Stimulated activated CD4-positive, alpha-beta T cell treated with anti-CD3 and anti-CD28 coated beads, Interleukin-15, amount 100 ng/mL, for 24 hours (primary cell): ENCODE data around the gene SNX17.

ENCODE experiments used
- DNase-seq: peaks from one replicate; pipeline ENCODE4 v3.0.0-alpha.2; 2020

SNX17 gene

GRCh38 chr2:27370816-27371620 lies 602 bp downstream of the SNX17 start:
- DNase-seq: peak; percentile 49

- DNase-seq: no peak
Measured at GRCh38 chr2:27372937-27373336, 2.5 kb downstream of the SNX17 start.

GRCh38 chr2:27373567-27373966 lies 3.2 kb downstream of the SNX17 start:
- DNase-seq: no peak

GRCh38 chr2:27375513-27376099 lies 5.2 kb downstream of the SNX17 start:
- DNase-seq: no peak

- no peak for DNase-seq
Measured at GRCh38 chr2:27376151-27376865, 5.9 kb downstream of the SNX17 start.

GRCh38 chr2:27376866-27377617 lies 6.6 kb downstream of the SNX17 start:
- no peak for DNase-seq

GRCh38 chr2:27377618-27378095 lies 7.2 kb downstream of the SNX17 start:
- DNase-seq: no peak

- DNase-seq: peak; percentile 16
Measured at GRCh38 chr2:27378096-27378808, 7.8 kb downstream of the SNX17 start.

GRCh38 chr2:27378809-27379290 lies 8.4 kb downstream of the SNX17 start:
- DNase-seq: no peak

- DNase-seq: no peak
Measured at GRCh38 chr2:27379383-27379835, 9.0 kb downstream of the SNX17 start.

GRCh38 chr2:27379836-27380625 lies 9.6 kb downstream of the SNX17 start:
- peak; percentile 70 for DNase-seq

GRCh38 chr2:27380626-27381545 lies 10.5 kb downstream of the SNX17 start, which contains the start of gene ZNF513:
Gene ZNF513, minus strand, starts transcription at chr2:27380734. Its CDS starts 208 bp downstream, at chr2:27380526.
- DNase-seq: peak; percentile 93

- DNase-seq: no peak
Measured at GRCh38 chr2:27381577-27382181, 11.3 kb downstream of the SNX17 start.

GRCh38 chr2:27390822-27391679 lies 20.6 kb downstream of the SNX17 start:
- DNase-seq: no peak

GRCh38 chr2:27393225-27393624 lies 22.8 kb downstream of the SNX17 start:
- no peak for DNase-seq

GRCh38 chr2:27398962-27399361 lies 28.5 kb downstream of the SNX17 start:
- no peak for DNase-seq

GRCh38 chr2:27400348-27401135 lies 30.1 kb downstream of the SNX17 start:
- DNase-seq: no peak
